GM23248 (cell line): ENCODE measurements around the gene SYNE1. TPM values are rescaled to one million over a fixed set of nuclear protein-coding genes. Genes with fewer than 3 reads are reported as not detected.

Source experiments
- DNase-seq: peaks from one replicate; pipeline ENCODE4 v3.0.0-alpha.2; 2015
- H2AFZ ChIP-seq: fragments of 200-600 bp; sonication (generic); 2 replicates; pipeline ENCODE4 v1.6.1; 2016; ENCODE audit warnings: antibody characterized with exemption
- H3F3A ChIP-seq: fragments of 200-600 bp; sonication (generic); 2 replicates; pipeline ENCODE4 v1.6.1; 2016; ENCODE audit warnings: mild to moderate bottlenecking, antibody characterized with exemption, mixed run types; ENCODE audit not compliant: insufficient read depth
- H3K27ac ChIP-seq: fragments of 200-600 bp; sonication (generic); 2 replicates; pipeline ENCODE4 v1.5.1; 2016; ENCODE audit warnings: mild to moderate bottlenecking
- H3K27me3 ChIP-seq: fragments of 200-600 bp; sonication (generic); replicated peaks from 2 replicates; pipeline ENCODE4 v1.6.1; 2016; ENCODE audit warnings: mild to moderate bottlenecking; ENCODE audit not compliant: insufficient read depth
- H3K36me3 ChIP-seq: fragments of 200-600 bp; sonication (generic); 2 replicates; pipeline ENCODE4 v1.6.1; 2016; ENCODE audit warnings: low read depth, mild to moderate bottlenecking
- H3K4me1 ChIP-seq: fragments of 200-600 bp; sonication (generic); 2 replicates; pipeline ENCODE4 v1.6.1; 2016; ENCODE audit warnings: mild to moderate bottlenecking; ENCODE audit not compliant: insufficient read depth
- H3K4me2 ChIP-seq: fragments of 200-600 bp; sonication (generic); one replicate; pipeline ENCODE4 v1.6.1; 2016; ENCODE audit warnings: mild to moderate bottlenecking; ENCODE audit not compliant: unreplicated experiment
- H3K4me3 ChIP-seq: fragments of 200-600 bp; sonication (generic); 2 replicates; pipeline ENCODE4 v1.5.1; 2016; ENCODE audit warnings: mild to moderate bottlenecking
- H3K79me2 ChIP-seq: fragments of 200-600 bp; sonication (generic); 2 replicates; pipeline ENCODE4 v1.6.1; 2016; ENCODE audit warnings: mild to moderate bottlenecking; ENCODE audit not compliant: insufficient read depth
- H3K9ac ChIP-seq: fragments of 200-600 bp; sonication (generic); 2 replicates; pipeline ENCODE4 v1.6.1; 2016; ENCODE audit warnings: mild to moderate bottlenecking
- H3K9me2 ChIP-seq: fragments of 200-600 bp; sonication (generic); 2 replicates; pipeline ENCODE4 v1.6.1; 2016; ENCODE audit warnings: mixed run types, mild to moderate bottlenecking, moderate library complexity; ENCODE audit not compliant: insufficient read depth
- H3K9me3 ChIP-seq: fragments of 200-600 bp; sonication (generic); one replicate; pipeline ENCODE4 v1.6.1; 2017; ENCODE audit warnings: low read depth
- H4K20me1 ChIP-seq: fragments of 200-600 bp; sonication (generic); 2 replicates; pipeline ENCODE4 v1.6.0; 2016; ENCODE audit not compliant: insufficient read depth
- EZH2 ChIP-seq: fragments of 200-600 bp; sonication (generic); IDR thresholded peaks from 2 replicates; pipeline ENCODE4 v1.6.1; 2018; ENCODE audit warnings: antibody characterized with exemption, mild to moderate bottlenecking; ENCODE audit not compliant: insufficient read depth, poor library complexity, severe bottlenecking
- EZH2phosphoT487 ChIP-seq: fragments of 200-600 bp; sonication (generic); IDR thresholded peaks from 2 replicates; pipeline ENCODE4 v1.6.1; 2018; ENCODE audit warnings: antibody characterized with exemption, moderate library complexity, mild to moderate bottlenecking, low read depth; ENCODE audit not compliant: insufficient read depth
- whole genome bisulfite sequencing, 2 experiments: methylation state at CpG; one replicate each; pipeline ENCODE4 v1.1.6; 2015 to 2017; ENCODE audit warnings: low lambda C conversion rate in 2 of 2, low coverage in 1 of 2; ENCODE audit errors: missing lambda C conversion rate in 2 of 2; 5-methylcytosine and 5-hydroxymethylcytosine counted together
- in situ Hi-C: fragments of 300-500 bp; cut with MboI; formaldehyde crosslinking; loops from 2 replicates; pipeline ENCODE4 v1.15.0; 2020
- polyA plus RNA-seq: library from polyadenylated mRNA; unstranded; fragments of >200 nt; fragmentation: Nextera tagmentation; extraction: Ambion mirVana; gene quantifications from 2 replicates; pipeline ENCODE4 v1.2.1, GENCODE V29; 2016
- total RNA-seq: library from RNA; depleted of rRNA; stranded (reverse); fragments of >200 nt; shearing (Covaris generic); gene quantifications from 2 replicates; pipeline ENCODE4 v1.2.3, GENCODE V29; 2014

SYNE1 gene
- total and polyA plus RNA-seq, 2 experiments from 2014 or later: 29.2 to 95.4 TPM

DNA sequence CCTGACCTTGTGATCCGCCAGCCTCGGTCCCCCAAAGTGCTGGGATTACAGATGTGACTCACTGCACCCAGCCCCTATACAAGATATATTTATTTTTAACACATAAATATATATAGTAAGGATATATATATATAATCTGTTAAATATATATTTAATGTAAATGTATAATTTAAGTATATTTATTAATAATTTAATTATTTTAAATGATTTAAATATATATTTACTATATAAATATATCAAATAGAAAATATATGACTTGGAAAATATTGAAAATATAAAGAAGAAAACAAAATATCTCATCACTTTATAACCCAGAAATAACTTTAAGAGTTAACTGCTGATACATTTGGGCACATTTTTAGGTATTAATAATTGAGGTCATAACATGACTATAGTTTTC is 324.7 kb downstream of the SYNE1 start:
- H3K27me3 ChIP-seq: no peaks in the 10 kb centered on the region
- H2AFZ ChIP-seq: no peak overlapping the region
- H3F3A ChIP-seq: peaks cover 31% of the 10 kb centered on the region
- no peaks in the 10 kb centered on the region for H4K20me1 ChIP-seq
- no peak overlapping the region for H3K4me3 ChIP-seq
- H3K79me2 ChIP-seq: no peaks in the 10 kb centered on the region
- no peaks in the 10 kb centered on the region for H3K9me2 ChIP-seq
- peaks cover 71% of the 10 kb centered on the region for H3K36me3 ChIP-seq
- no peak overlapping the region for H3K27ac ChIP-seq
- no peaks in the 10 kb centered on the region for H3K9me3 ChIP-seq
- in situ Hi-C loops: no loop called here
- peaks cover 25% of the 10 kb centered on the region for H3K4me1 ChIP-seq
- no peak overlapping the region for H3K4me2 ChIP-seq
- no peak overlapping the region for H3K9ac ChIP-seq
- DNase-seq: no peak
- no peak for TF ChIP-seq EZH2phosphoT487
- TF ChIP-seq EZH2: no peak
- 92 to 100% methylated on average over 2 of the region's 2 CpGs for WGBS, 2 experiments

DNA sequence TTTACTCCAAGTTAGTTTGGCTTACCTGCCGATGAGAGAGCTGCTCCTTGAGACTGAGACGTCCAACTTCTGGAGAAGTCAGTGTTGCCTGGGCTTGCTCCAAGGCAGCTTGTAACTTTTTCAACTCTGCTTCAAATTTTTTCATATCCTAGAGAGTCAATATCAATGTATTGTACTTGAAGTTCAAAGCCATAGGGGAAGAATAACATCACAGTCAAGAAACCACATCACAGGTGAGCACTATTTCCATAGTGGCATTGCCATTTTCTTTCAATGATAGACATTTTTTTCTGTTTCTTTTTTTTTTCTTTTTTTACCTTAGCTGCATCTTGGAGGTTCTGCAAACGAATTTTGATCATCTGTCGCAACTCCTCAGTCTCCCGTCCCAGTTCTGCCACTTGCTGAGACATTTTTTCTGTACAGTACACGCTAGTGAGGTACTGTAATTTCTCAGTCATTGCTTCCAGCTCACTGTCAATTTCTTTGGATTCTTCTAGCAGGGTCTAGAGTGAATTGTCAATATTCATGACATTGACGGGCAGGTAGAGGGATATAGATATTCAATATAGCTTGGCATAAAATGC is 326.7 kb downstream of the SYNE1 start:
- WGBS, 2 experiments: 93 to 95% methylated on average over 7 of the region's 7 CpGs
- H3K36me3 ChIP-seq: peaks cover 68% of the 10 kb centered on the region
- TF ChIP-seq EZH2phosphoT487: no peak
- no peak for TF ChIP-seq EZH2

GRCh38 chr6:152309648-152310047 is 327.5 kb downstream of the SYNE1 start:
- TF ChIP-seq EZH2phosphoT487 (no peak), EZH2 (no peak)
- Histone ChIP-seq H3K4me3 (no peak overlapping the region), H3K9me2 (no peaks in the 10 kb centered on the region), H3K4me1 (peaks cover 10% of the 10 kb centered on the region), H3K27ac (no peak overlapping the region), H3F3A (peaks cover 19% of the 10 kb centered on the region), H4K20me1 (no peaks in the 10 kb centered on the region), H2AFZ (no peak overlapping the region), H3K79me2 (no peaks in the 10 kb centered on the region), H3K4me2 (no peak overlapping the region), H3K9ac (no peak overlapping the region), H3K36me3 (peaks cover 73% of the 10 kb centered on the region), H3K9me3 (no peaks in the 10 kb centered on the region), H3K27me3 (no peaks in the 10 kb centered on the region)
- in situ Hi-C loops: no loop called here
- WGBS, 2 experiments: 79 to 90% methylated on average over 6 of the region's 6 CpGs
- no peak for DNase-seq

More for the DNA sequence above, 326.7 kb downstream of the SYNE1 start:
- no peak overlapping the region for H3K27ac ChIP-seq
- H3F3A ChIP-seq: peaks cover 22% of the 10 kb centered on the region
- no peaks in the 10 kb centered on the region for H3K27me3 ChIP-seq
- no peaks in the 10 kb centered on the region for H4K20me1 ChIP-seq
- no peak overlapping the region for H3K4me2 ChIP-seq
- H2AFZ ChIP-seq: no peak overlapping the region
- H3K79me2 ChIP-seq: no peaks in the 10 kb centered on the region
- in situ Hi-C loops: no loop called here
- no peaks in the 10 kb centered on the region for H3K9me2 ChIP-seq
- no peak overlapping the region for H3K9ac ChIP-seq
- no peak overlapping the region for H3K4me3 ChIP-seq
- H3K4me1 ChIP-seq: peaks cover 13% of the 10 kb centered on the region
- H3K9me3 ChIP-seq: no peaks in the 10 kb centered on the region
- DNase-seq: no peak

DNA sequence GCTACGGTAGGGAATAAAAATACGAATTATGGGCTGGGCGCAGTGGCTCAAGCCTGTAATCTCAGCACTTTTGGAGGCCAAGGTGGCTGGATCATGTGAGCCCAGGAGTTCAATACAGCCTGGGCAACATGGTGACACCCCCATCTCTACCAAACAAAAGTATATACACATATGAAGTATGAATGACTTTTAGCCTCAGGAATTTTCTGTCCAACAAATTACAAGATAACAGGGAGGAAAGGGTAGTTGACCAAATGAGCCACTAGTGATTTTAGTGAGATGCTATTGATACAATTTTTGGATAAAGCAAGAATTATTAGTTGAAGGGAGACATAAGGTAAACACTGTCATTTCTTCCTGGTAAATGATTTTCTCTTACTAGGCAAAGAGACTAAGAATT is 328.2 kb downstream of the SYNE1 start:
- H3K9me2 ChIP-seq: no peaks in the 10 kb centered on the region
- in situ Hi-C loops: no loop called here
- TF ChIP-seq EZH2: no peak
- no peak for TF ChIP-seq EZH2phosphoT487
- no peaks in the 10 kb centered on the region for H3K27me3 ChIP-seq
- 97 to 98% methylated on average over 3 of the region's 3 CpGs for WGBS, 2 experiments
- no peak overlapping the region for H3K27ac ChIP-seq
- H2AFZ ChIP-seq: no peak overlapping the region
- H3K79me2 ChIP-seq: no peaks in the 10 kb centered on the region
- no peaks in the 10 kb centered on the region for H3K9me3 ChIP-seq
- no peak overlapping the region for H3K9ac ChIP-seq
- no peak overlapping the region for H3K4me3 ChIP-seq
- no peak overlapping the region for H3K4me2 ChIP-seq
- peaks cover 3% of the 10 kb centered on the region for H3K4me1 ChIP-seq
- H4K20me1 ChIP-seq: no peaks in the 10 kb centered on the region
- H3F3A ChIP-seq: peaks cover 13% of the 10 kb centered on the region
- DNase-seq: no peak
- peaks cover 77% of the 10 kb centered on the region for H3K36me3 ChIP-seq
